ENCODE results near the gene SLC35C1. TPM values are rescaled to one million over a fixed set of nuclear protein-coding genes. Genes with fewer than 3 reads are reported as not detected.

Gene SLC35C1
- total and polyA plus RNA-seq, 2 experiments from 2014 or later: 6.8 to 11.0 TPM

DNA sequence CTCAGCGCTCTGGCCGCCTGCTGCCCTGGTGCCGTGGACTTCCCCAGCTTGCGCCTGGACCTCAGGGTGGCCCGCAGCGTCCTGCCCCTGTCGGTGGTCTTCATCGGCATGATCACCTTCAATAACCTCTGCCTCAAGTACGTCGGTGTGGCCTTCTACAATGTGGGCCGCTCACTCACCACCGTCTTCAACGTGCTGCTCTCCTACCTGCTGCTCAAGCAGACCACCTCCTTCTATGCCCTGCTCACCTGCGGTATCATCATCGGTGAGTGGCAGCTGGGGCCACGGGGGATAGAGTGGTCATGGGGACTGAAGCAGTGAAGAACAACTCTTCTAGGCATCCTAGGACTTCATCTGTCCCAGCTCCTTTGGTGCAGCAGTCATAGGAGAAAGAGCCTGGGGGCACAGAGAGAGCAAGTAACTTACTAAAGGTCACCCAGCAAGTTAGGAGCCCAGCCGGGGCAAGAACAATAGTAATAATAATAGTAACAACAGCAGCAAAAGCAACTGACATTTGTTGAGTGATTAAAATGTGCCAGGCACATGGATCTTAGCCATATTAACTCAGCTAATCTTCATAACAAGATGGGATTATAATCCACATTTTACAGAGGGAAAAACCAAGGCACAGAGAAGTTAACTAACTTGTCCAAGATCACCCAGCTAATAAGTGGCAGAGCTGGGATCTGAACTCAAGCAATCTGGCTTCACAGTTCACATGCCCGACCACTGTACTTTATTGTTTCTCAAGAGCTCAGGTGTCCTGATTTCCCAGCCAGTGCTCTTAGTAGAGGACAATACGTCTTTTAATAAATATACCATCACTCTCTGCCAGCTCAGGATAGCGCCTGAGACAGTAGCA is 1.4 kb downstream of the SLC35C1 start:
- peak overlapping the region; percentile 87 for H3K4me3 Mint-ChIP-seq
- H3K9me2 ChIP-seq (ENCODE audit: insufficient read depth): no peaks in the 10 kb centered on the region
- H3K27ac Mint-ChIP-seq: no peak overlapping the region
- peaks cover 16% of the 10 kb centered on the region for H3K4me1 Mint-ChIP-seq
- H2AFZ ChIP-seq: no peak overlapping the region; the same call in 1 of the 2 replicates
- peaks cover 35% of the 10 kb centered on the region for H3K27me3 Mint-ChIP-seq (ENCODE audit: insufficient read depth, low read depth, poor library complexity)
- no peak for ATAC-seq
- H3K4me3 ChIP-seq: peak overlapping the region; percentile 90
- no peaks in the 10 kb centered on the region for H3F3A ChIP-seq (replicated peaks; ENCODE audit: low read depth)
- H4K20me1 ChIP-seq (replicated peaks; ENCODE audit: insufficient read depth): no peaks in the 10 kb centered on the region
- DNase-seq (ENCODE audit: low spot score): no peak
- H3K4me2 ChIP-seq: peak overlapping the region; percentile 98
- H3K27ac ChIP-seq (ENCODE audit: low read depth): no peak overlapping the region
- H3K36me3 ChIP-seq (ENCODE audit: insufficient read depth): no peaks in the 10 kb centered on the region
- H3K36me3 Mint-ChIP-seq (ENCODE audit: low read depth): peaks cover 11% of the 10 kb centered on the region; the same call in 2 of the 3 replicates
- no peaks in the 10 kb centered on the region; the same call in 2 of the 3 replicates for H3K9me3 Mint-ChIP-seq
- peaks cover 11% of the 10 kb centered on the region for H3K79me2 ChIP-seq (replicated peaks; ENCODE audit: insufficient read depth)
- H3K27me3 ChIP-seq (ENCODE audit: insufficient read depth): peaks cover 18% of the 10 kb centered on the region
- TF ChIP-seq, protein P1, sequence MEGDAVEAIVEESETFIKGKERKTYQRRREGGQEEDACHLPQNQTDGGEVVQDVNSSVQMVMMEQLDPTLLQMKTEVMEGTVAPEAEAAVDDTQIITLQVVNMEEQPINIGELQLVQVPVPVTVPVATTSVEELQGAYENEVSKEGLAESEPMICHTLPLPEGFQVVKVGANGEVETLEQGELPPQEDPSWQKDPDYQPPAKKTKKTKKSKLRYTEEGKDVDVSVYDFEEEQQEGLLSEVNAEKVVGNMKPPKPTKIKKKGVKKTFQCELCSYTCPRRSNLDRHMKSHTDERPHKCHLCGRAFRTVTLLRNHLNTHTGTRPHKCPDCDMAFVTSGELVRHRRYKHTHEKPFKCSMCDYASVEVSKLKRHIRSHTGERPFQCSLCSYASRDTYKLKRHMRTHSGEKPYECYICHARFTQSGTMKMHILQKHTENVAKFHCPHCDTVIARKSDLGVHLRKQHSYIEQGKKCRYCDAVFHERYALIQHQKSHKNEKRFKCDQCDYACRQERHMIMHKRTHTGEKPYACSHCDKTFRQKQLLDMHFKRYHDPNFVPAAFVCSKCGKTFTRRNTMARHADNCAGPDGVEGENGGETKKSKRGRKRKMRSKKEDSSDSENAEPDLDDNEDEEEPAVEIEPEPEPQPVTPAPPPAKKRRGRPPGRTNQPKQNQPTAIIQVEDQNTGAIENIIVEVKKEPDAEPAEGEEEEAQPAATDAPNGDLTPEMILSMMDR (conservative IDR thresholded peaks at IDR 0.05; ENCODE audit: low read depth in 2 of 2): no peak
- TF ChIP-seq JUNB (IDR thresholded peaks at IDR 0.05; ENCODE audit: unreplicated experiment): no peak
- TF ChIP-seq EZH2phosphoT487 (IDR thresholded peaks at IDR 0.05; ENCODE audit: unreplicated experiment): no peak
- TF ChIP-seq ZNF331 (CRISPR knock-in tag; IDR thresholded peaks at IDR 0.05; ENCODE audit: low read depth): no peak
- H3K4me1 ChIP-seq (ENCODE audit: insufficient read depth): peaks cover 3% of the 10 kb centered on the region; the same call in 1 of the 2 replicates

DNA sequence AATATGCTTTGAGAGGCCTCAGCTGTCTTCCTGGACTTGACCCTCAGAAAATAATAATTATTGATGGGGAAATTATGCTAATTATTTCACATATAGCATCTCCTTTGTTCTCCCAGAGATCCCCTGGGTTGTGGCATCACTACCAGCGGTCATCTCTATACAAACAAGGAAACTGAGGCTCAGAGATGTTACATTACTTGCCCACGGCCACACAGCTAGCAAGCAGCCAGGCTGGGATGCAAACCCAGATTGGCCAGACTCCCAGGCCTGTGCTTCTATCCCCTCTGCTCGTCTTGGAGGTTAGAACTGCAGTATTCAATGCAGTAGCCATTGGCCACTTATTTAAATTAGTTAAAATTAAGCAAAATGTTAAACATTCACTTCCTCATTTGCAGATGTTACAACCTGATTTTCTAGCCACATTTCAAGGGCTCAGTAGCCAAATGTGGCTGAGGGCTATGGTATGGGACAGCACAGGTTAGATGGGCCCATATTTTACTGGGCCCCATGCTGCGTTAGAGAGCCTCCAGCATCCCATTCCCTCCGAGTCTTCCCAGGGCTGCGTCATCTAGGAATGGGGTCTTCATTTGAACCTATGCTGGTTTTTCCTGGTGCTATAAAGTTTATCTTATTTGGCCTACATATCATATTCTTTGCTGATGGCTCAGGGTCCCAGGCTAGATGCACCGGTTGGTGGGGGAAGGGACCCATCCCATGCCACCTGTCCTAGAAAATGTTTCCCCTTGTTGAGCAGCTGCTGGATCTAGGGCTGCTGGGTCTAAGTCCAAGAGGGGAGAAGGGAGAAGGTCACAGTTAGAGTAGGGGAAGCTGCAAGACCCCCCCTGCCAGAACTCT is 2.2 kb downstream of the SLC35C1 start:
- H3K36me3 ChIP-seq (ENCODE audit: insufficient read depth): no peaks in the 10 kb centered on the region
- H3K27ac ChIP-seq (ENCODE audit: low read depth): no peak overlapping the region
- H3F3A ChIP-seq (replicated peaks; ENCODE audit: low read depth): no peaks in the 10 kb centered on the region
- no peak for DNase-seq (ENCODE audit: low spot score)
- ATAC-seq: no peak
- Mint-ChIP-seq H3K9me3 (no peaks in the 10 kb centered on the region; the same call in 2 of the 3 replicates), H3K4me1 (peaks cover 19% of the 10 kb centered on the region), H3K27me3 (ENCODE audit: insufficient read depth, low read depth, poor library complexity) (peaks cover 34% of the 10 kb centered on the region), H3K36me3 (ENCODE audit: low read depth) (peaks cover 15% of the 10 kb centered on the region; the same call in 2 of the 3 replicates), H3K4me3 (peak overlapping the region; percentile 34; the same call in 2 of the 3 replicates), H3K27ac (no peak overlapping the region)
- H2AFZ ChIP-seq: no peak overlapping the region
- peak overlapping the region; percentile 38; the same call in 1 of the 2 replicates for H3K4me2 ChIP-seq
- peak overlapping the region; percentile 90 for H3K4me3 ChIP-seq
- TF ChIP-seq POLR2AphosphoS5 (IDR thresholded peaks at IDR 0.05; ENCODE audit: low read depth) (no peak), JUNB (IDR thresholded peaks at IDR 0.05; ENCODE audit: unreplicated experiment) (no peak), EZH2phosphoT487 (IDR thresholded peaks at IDR 0.05; ENCODE audit: unreplicated experiment) (no peak)
- TF ChIP-seq, protein P2, sequence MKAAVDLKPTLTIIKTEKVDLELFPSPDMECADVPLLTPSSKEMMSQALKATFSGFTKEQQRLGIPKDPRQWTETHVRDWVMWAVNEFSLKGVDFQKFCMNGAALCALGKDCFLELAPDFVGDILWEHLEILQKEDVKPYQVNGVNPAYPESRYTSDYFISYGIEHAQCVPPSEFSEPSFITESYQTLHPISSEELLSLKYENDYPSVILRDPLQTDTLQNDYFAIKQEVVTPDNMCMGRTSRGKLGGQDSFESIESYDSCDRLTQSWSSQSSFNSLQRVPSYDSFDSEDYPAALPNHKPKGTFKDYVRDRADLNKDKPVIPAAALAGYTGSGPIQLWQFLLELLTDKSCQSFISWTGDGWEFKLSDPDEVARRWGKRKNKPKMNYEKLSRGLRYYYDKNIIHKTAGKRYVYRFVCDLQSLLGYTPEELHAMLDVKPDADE (IDR thresholded peaks at IDR 0.05): no peak
- TF ChIP-seq, protein P1 (conservative IDR thresholded peaks at IDR 0.05; ENCODE audit: low read depth in 2 of 2): no peak
- peaks cover 11% of the 10 kb centered on the region for H3K79me2 ChIP-seq (replicated peaks; ENCODE audit: insufficient read depth)
- H4K20me1 ChIP-seq (replicated peaks; ENCODE audit: insufficient read depth): no peaks in the 10 kb centered on the region
- H3K9me2 ChIP-seq (ENCODE audit: insufficient read depth): no peaks in the 10 kb centered on the region
- H3K4me1 ChIP-seq (ENCODE audit: insufficient read depth): peaks cover 3% of the 10 kb centered on the region; the same call in 1 of the 2 replicates
- peaks cover 16% of the 10 kb centered on the region for H3K27me3 ChIP-seq (ENCODE audit: insufficient read depth)
